Stimulated activated CD4-positive, alpha-beta T cell treated with anti-CD3 and anti-CD28 coated beads, Interleukin-2, amount 100 ng/mL, for 4 hours (primary cell): Measurements from ENCODE around the gene SNRNP70.
"Not testable (repeated sequence)": the region's sequence is repeated elsewhere in the genome, so short reads cannot be mapped to it uniquely, and the experiment has no call there.

Source experiments
- DNase-seq: peaks from one replicate; pipeline ENCODE4 v3.0.0-alpha.2; 2020; ENCODE audit warnings: low read depth

SNRNP70 gene, protein sequence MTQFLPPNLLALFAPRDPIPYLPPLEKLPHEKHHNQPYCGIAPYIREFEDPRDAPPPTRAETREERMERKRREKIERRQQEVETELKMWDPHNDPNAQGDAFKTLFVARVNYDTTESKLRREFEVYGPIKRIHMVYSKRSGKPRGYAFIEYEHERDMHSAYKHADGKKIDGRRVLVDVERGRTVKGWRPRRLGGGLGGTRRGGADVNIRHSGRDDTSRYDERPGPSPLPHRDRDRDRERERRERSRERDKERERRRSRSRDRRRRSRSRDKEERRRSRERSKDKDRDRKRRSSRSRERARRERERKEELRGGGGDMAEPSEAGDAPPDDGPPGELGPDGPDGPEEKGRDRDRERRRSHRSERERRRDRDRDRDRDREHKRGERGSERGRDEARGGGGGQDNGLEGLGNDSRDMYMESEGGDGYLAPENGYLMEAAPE

DNA sequence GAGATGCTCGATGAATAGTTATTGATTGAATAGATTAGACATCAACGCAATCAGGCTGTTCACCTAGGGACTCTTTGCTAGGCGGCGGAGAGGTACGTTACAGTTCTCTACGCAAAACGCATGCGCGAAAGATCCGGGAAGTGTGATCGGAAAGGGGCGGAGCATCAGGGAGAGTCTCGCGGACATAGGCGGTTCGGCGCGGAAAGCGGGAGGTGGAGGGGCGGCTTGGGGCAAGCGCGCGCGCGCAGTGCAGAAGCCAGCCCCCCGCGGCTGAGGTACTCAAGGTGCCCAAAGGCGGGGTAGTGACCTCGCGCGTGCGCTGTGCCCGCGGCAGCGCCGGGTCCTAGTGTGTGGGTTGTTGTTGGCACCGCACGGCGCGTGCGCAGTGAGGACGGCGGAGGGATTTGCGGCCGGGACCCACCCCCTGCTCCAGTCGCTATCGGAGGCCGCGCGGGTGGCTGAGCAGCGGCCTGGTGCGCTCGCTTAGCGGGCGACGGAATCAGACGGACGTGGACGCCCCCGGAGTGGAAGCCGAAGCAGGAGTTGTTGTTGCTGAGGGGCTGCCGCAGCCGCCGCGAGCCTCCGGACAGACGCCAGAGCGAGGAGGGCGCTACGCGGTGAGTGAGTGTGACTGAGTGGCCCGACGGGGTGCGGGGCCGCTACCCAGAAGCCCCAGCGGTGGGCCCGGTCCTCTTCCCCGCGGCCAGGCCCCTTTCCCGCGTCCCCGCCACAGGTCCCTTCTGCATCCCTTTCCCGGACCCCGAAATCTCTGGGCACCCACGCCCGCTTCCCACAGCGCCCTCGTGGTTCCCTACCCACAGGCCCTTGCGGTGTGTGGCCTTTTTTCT lies at the start of gene SNRNP70:
SNRNP70 (plus strand) TSS at position 432 of the 848 bp plus-strand sequence. CDS start 964 bp downstream, outside the sequence.
- peak; percentile 99 for DNase-seq

DNA sequence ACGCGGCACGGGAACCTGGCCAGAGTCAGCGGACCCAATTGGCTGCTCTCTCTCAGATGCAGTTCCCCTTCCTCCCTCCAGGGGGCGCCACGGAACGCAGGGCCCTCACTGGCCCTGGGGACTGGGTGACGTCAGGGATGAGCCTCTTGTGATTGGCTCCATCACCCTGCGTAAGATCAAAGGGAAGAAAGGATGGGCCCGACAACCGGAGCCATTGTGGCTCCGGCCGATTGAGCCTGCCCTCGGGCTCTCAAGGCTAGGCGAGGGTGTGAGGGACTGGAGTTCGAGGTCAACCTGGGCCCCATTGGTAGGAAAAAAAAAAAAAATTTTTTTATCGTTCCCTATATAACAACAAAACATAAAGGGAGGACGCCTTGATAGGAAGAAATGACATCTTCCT lies 48.4 kb upstream of the SNRNP70 start, which contains the start of gene CGB1:
CGB1 (minus strand) TSS at position 81 of the 400 bp plus-strand sequence. CDS start 184 bp downstream, outside the sequence.
- DNase-seq: not testable (repeated sequence)

DNA sequence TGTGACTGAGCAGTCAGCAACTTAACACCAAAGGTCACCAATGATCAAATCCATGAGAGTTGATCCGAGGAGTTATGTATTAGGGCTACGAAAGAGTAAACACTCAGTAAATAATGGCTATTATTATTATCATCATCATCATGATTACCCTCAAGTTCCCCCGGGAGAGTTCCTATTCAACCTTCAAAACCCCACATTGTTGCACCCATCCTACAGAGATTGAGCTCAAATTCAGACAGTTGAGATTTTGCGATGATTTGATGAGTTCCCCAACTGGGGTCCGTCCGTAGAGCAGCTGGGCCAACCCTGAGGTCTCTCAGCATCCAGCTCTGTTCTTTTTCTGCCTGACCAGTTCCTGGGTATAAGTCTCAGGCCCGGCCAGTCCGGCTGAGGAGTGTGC lies 47.1 kb upstream of the SNRNP70 start:
- DNase-seq: not testable (repeated sequence)

DNA sequence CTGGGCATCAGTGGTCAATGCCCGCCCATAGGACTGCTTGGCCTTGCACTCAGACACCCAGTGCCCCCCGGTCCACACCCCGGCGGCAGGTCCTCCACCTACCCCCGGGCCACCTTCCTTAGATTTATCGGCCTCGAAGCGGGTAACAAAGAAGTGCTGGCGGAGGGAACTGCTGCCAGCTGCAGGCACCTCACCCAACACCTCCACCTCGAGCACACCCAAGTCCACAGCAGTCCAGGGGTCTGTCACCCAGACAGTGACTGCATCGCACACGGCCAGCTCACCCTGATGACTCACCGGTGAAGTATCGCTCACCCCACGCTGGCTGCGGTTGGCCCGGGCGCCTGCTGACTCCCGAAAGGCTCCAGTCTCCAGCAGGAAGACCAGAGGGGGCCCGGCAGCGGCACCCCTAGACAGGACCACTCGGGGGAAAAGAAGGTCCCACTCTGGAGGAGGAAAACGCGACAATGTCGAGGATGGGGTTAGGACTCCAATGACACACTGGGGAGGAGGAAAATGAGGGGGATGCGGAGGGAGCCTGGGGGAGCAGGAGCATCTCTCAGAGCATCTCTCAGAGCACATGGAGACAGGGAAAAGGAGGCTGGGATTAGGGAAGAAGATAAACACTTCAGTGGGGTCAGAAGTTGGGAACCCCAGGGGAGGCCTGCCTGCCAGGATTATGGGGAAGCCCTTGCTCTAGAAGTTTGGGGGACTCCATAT lies 46.5 kb upstream of the SNRNP70 start:
- not testable (repeated sequence) for DNase-seq

DNA sequence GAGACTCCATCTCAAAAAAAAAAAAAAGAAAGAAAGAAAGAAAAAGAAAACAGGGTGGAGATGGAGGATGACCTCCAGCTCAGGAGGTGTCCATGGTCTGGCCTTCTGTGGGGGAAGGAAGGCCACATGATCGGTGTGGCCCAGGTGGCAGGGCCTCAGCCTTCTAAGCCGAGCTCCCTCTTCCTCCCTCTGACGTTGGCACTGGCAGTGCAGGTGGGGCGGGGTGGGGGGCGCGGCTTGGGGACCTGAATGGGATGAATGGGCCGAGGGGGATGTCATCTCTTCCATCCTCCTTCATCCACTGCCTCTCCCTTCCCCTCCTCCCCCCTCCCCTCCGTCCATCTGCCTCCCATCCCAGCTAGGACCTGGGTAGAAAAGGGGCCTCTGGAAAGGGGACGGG lies 45.5 kb upstream of the SNRNP70 start:
- DNase-seq: not testable (repeated sequence)

DNA sequence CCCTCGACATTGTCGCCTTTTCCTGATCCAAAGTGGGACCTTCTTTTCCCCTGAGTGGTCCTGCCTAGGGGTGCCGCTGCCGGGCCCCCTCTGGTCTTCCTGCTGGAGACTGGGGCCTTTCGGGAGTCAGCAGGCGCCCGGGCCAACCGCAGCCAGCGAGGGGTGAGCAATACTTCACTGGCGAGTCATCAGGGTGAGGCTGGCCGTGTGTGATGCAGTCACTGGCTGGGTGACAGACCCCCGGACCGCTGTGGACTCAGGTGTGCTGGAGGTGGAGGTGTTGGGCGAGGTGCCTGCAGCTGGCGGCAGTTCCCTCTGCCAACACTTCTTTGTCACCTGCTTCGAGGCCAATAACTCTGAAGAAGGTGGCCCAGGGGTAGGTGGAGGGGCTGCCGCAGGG lies 43.1 kb upstream of the SNRNP70 start:
- DNase-seq: no peak

DNA sequence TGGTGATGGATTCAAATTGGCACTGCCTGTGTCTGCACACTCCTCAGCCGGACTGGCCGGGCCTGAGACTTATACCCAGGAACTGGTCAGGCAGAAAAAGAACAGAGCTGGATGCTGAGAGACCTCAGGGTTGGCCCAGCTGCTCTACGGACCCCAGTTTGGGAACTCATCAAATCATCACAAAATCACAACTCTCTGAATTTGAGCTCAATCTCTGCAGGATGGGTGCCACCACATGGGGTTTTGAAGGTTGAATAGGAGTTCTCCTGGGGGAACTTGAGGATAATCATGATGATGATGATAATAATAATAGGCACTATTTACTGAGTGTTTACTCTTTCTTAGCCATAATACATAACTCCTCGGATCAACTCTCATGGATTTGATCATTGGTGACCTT lies 42.6 kb upstream of the SNRNP70 start:
- not testable (repeated sequence) for DNase-seq

DNA sequence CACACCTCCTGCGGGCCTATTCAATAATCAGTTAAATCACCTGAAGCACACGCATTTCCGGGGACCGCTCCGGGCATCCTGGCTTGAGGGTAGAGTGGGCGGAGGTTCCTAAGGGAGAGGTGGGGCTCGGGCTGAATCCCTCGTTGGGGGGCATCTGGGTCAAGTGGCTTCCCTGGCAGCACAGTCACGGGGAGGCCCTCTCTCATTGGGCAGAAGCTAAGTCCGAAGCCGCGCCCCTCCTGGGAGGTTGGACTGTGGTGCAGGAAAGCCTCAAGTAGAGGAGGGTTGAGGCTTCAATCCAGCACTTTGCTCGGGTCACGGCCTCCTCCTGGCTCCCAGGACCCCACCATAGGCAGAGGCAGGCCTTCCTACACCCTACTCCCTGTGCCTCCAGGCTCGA lies 41.7 kb upstream of the SNRNP70 start, which contains the start of gene CGB5:
CGB5 (plus strand) TSS at position 301 of the 400 bp plus-strand sequence. CDS start 362 bp downstream, outside the sequence.
- not testable (repeated sequence) for DNase-seq

DNA sequence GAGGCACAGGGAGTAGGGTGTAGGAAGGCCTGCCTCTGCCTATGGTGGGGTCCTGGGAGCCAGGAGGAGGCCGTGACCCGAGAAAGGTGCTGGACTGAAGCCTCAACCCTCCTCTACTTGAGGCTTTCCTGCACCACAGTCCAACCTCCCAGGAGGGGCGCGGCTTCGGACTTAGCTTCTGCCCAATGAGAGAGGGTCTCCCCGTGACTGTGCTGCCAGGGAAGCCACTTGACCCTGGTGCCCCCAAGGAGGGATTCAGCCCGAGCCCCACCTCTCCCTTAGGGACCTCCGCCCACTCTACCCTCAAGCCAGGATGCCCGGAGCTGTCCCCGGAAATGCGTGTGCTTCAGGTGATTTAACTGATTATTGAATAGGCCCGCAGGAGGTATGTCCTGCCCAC lies 36.2 kb upstream of the SNRNP70 start, which contains the start of gene CGB8:
CGB8 (minus strand) TSS at position 101 of the 400 bp plus-strand sequence. CDS start 372 bp downstream, outside the sequence.
- not testable (repeated sequence) for DNase-seq

DNA sequence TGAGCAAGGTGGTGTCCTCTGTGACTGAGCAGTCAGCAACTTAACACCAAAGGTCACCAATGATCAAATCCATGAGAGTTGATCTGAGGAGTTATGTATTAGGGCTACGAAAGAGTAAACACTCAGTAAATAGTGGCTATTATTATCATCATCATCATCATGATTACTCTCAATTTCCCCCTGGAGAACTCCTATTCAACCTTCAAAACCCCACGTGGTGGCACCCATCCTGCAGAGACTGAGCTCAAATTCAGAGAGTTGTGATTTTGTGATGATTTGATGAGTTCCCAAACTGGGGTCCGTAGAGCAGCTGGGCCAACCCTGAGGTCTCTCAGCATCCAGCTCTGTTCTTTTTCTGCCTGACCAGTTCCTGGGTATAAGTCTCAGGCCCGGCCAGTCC lies 35.4 kb upstream of the SNRNP70 start:
- DNase-seq: not testable (repeated sequence)

DNA sequence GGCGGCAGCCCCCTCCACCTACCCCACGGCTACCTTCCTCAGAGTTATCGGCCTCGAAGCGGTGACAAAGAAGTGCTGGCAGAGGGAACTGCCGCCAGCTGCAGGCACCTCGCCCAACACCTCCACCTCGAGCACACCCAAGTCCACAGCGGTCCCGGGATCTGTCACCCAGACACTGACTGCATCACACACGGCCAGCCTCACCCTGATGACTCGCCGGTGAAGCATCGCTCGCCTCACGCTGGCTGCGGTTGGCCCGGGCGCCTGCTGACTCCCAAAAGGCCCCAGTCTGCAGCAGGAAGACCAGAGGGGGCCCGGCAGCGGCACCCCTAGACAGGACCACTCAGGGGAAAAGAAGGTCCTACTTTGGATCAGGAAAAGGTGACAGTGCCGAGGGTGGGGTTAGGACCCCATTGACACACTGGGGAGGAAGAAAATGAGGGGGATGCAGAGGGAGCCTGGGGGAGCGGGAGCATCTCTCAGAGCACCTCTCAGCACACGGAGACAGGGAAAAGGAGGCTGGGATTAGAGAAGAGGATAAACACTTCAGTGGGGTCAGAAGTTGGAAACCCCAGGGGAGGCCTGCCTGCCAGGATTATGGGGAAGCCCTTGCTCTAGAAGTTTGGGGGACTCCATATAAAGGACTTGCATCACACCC lies 34.7 kb upstream of the SNRNP70 start:
- DNase-seq: not testable (repeated sequence)

DNA sequence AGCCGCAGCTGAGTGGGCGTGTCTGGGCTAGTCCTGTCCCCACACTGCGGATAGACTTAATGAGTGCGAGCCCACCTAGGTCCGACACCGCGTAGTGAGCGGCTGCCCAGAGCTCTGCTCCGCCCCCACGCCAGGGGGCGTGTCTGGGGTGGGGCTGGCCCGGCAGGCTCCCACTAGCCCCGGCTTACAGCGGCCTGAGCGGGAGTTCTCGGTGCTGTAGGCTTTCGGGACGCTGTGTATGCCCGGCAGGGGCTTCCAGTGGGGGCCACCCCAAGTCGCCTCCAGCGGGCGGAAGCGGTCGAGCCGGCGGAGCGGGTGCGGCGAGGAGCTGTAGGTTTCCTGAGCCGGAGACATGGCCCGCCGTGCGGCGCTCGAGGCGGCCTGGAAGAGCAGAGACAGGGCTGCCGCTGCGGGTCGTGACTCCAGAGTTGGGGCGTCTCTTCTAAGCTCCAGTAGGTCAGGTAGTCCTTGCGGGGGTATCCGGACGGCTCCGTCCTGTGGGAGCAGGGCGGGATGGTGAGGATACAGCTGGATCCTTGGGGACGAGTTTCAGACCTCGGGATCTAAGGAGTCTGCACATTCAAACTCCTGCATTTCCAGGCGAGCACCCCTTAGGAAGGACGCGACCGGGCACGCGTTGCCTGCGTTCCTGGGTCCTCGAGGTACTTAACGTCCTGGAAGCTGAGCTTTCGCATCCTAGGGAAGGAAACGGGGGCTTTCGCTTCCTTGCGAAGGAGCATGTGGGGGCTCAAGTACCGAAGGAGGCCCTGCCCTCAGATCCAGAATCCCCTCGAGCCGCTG lies 28.9 kb upstream of the SNRNP70 start:
- DNase-seq: peak; percentile 24

DNA sequence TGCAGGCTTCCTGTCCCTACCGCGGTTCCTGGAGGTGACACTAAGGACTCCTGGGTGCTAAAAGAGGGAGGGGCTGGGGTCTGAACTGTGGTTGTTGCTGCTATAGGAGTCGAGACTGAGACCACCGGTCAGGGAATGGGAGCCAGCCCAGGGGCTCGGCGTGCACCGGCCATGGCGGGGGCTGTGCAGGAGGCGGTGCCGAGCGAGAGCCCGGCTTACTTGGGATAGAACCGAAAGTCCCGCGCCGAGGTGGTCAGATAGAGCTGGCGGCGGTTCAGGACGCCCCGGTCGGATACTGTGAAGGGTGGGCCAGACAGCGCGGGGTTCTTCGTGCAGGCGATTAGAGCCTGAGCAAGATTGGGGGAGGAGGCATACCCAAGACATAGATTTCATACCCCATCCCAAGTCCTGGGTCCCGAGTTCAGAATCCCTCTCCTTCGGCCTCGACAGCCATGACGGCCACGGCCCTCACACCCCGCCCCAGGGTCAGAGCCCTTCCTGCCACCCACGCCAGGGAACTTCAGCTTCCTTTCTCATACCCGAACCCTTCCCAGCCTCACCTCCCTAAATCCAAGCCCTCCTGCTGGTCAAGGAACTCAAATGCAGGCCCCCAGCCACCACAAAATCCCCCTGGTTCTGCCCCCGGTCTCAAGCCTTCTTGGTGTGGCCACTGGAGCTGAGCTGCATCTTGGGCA lies 28.2 kb upstream of the SNRNP70 start:
- DNase-seq: not testable (repeated sequence)

DNA sequence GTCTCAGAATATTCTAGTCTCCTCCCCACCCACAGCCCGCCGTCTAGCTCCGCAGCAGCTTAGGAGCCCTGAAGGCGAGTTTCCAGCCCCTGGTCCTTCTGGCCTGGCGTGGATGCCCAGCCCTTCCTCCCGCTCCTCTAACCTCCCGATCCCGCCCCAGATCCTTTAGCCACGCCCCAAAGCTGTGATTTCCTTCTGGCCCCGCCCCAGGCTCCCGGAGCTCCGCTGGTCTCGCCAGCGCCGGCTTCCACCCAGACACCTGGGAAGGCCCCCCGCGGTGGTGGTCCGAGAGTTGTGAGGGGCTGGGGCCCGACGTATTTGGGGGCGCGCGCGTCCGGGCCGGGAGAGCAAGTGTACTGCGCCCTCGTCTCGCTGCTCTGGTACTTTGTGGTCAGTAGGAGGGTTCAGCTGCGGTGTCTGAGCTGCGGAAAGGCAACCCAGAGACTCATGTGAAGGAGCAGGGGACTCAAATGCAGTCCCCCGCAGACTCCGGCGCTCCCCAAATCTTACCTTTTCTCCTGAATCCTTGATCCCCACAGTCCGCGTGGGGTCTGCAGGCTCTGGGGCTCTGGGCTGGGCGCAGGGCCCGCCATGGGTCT lies 27.5 kb upstream of the SNRNP70 start, which contains the start of gene CGB7:
CGB7 (minus strand) TSS at position 114 of the 599 bp plus-strand sequence. CDS start 2,374 bp downstream, outside the sequence.
- no peak for DNase-seq

DNA sequence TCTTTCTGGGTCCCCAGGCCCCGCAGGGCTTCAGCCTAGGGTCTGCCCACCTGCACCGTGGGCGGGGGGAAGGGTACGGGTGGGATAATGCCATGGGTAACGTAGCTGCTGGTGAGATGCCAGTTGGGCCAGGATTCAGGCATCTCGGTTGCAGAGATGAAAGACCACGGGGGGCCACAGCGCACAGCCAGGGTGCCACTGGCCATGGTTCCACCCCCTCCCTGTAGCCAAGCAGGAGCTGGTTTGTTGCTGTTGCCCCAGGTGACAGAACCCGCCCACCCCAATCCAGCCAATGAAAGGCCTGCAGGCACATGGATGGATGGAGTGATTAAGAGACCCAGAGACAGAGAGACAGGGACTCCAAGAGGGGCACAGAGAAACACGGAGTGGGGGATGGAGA lies 26.7 kb upstream of the SNRNP70 start:
- DNase-seq: no peak

DNA sequence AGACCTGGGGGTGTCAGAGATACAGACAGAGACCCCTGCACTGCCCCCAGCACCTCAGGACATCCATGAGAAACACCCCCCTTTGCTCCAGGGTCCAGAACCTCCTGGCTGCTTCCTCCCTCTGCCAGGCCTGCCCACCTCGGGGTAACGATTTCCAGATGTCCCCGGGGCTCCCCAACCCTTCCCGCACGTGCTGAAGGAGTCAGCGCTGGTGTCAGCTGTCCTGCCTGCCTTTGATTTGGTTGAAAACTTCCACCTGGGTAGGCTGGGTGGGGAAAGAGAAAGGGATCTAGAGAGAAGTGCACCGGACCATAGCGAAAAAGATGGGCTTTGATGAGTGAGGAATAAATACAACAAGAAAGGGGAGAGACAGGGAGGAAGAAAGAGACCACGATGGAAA lies 26.2 kb upstream of the SNRNP70 start:
- no peak for DNase-seq

DNA sequence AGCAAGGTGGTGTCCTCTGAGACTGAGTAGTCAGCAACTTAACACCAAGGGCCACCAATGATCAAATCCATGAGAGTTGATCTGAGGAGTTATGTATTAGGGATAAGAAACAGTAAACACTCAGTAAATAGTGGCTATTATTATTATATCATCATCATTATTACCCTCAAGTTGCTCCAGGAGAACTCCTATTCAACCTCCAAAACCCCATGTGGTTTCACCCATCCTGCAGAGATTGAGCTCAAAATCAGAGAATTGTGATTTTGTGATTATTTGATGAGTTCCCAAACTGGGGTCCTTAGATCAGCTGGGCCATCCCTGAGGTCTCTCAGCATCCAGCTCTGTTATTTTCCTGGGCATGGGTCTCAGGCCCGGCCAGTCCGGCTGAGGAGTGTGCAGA lies 24.3 kb upstream of the SNRNP70 start:
- DNase-seq: no peak

DNA sequence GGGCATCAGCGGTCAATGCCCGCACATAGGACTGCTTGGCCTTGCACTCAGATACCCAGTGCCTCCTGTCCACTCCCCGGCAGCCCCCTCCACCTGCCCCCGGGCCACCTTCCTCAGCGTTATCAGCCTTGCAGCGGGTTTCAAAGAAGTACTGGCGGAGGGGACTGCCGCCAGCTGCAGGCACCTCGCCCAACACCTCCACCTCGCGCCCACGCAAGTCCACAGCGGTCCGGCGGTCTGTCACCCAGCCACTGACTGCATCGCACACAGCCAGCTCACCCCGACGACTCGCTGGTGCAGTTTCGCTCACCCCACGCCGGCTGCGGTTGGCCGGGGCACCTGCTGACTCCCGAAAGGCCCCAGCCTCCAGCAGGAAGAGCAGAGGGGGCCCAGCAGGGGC lies 23.8 kb upstream of the SNRNP70 start:
- no peak for DNase-seq

DNA sequence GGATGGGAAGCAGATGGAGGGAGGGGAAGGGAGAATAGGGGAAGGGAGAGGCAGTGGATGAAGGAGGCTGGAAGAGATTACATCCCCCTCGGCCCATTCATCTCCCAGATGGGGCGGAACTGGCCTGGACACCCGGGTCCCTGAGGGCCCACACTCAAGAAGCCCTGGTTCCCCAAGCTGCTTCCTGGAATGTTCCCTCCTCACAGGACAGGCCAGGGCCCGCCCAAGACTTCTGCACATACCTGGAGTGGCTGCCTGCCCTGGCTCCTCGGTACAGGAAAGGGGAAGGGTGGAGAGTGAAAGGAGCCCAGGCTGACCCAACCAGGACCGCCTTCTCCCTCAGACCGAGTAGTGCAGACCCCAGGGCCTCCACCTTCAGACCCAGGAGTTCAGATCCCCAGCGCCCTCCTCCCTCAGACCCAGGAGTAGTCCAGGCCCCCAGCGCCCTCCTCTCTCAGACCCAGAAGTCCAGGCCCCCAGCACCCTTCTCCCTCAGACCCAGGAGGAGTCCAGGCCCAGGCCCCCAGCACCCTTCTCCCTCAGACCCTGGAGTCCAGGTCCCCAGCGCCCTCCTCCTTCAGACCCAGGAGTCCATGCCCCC lies 21.1 kb upstream of the SNRNP70 start:
- no peak for DNase-seq
